Bone marrow (tissue), 2 donors: ENCODE results near the gene POPDC3.

Experiments used
- DNase-seq, 2 donors: peaks; one replicate each; lab custom pipeline; 2025; lab: John Stamatoyannopoulos, UW

Gene POPDC3

GRCh38 chr6:105151644-105152043, 28.2 kb downstream of the POPDC3 start:
- no peak for DNase-seq

GRCh38 chr6:105138141-105138540, 41.7 kb downstream of the POPDC3 start:
- no peak for DNase-seq

- DNase-seq: no peak
These were observed 42.4 kb downstream of the POPDC3 start for GRCh38 chr6:105137388-105137787.

- peak in 1 of 2 donors; percentile 38 for DNase-seq
These were observed 43.1 kb downstream of the POPDC3 start for GRCh38 chr6:105136431-105137350.

GRCh38 chr6:105135907-105136430, 43.8 kb downstream of the POPDC3 start:
- DNase-seq: no peak

- DNase-seq: no peak
These were observed 44.8 kb downstream of the POPDC3 start for GRCh38 chr6:105135056-105135455.

GRCh38 chr6:105122717-105123116, 57.1 kb downstream of the POPDC3 start:
- no peak for DNase-seq

GRCh38 chr6:105121981-105122380, 57.8 kb downstream of the POPDC3 start:
- no peak for DNase-seq

GRCh38 chr6:105120570-105120969, 59.2 kb downstream of the POPDC3 start:
- no peak for DNase-seq

- no peak for DNase-seq
These were observed 63.7 kb downstream of the POPDC3 start for GRCh38 chr6:105116150-105116549.

GRCh38 chr6:105113422-105113821, 66.4 kb downstream of the POPDC3 start:
- DNase-seq: no peak

- DNase-seq: no peak
These were observed 67.2 kb downstream of the POPDC3 start for GRCh38 chr6:105112577-105112976.

GRCh38 chr6:105111871-105112270, 67.9 kb downstream of the POPDC3 start:
- DNase-seq: no peak

GRCh38 chr6:105111105-105111504, 68.7 kb downstream of the POPDC3 start:
- DNase-seq: no peak

GRCh38 chr6:105109955-105110895, 69.6 kb downstream of the POPDC3 start:
- DNase-seq: no peak

- DNase-seq: no peak
These were observed 71.1 kb downstream of the POPDC3 start for GRCh38 chr6:105108631-105109262.
